K562 (cell line): Measurements from ENCODE around the gene NDUFAB1. TPM values are rescaled to one million over a fixed set of nuclear protein-coding genes. Genes with fewer than 3 reads are reported as not detected.

ENCODE experiments used
- ARID2 ChIP-seq: fragments of 450-650 bp; IDR thresholded peaks from 2 replicates; pipeline ENCODE4 v1.6.1; 2017; ENCODE audit warnings: antibody characterized with exemption, mild to moderate bottlenecking
- DACH1 ChIP-seq: fragments of 450-650 bp; IDR thresholded peaks from 2 replicates; pipeline ENCODE4 v1.6.1; 2018; ENCODE audit not compliant: partially characterized antibody
- ETV6 ChIP-seq, 3 experiments: fragments of 150-350 bp in 1 of 3; sonication (generic) in 1 of 3; formaldehyde crosslinking in 1 of 3; IDR thresholded peaks; 2 replicates each; pipeline versions ENCODE4 v1.6.1 to v1.8.0; 2014 to 2022; ENCODE audit warnings: borderline replicate concordance in 2 of 3, low read depth in 2 of 3, antibody characterized with exemption in 1 of 3, low read length in 1 of 3, mild to moderate bottlenecking in 1 of 3, missing genetic modification reagents in 1 of 3
- FOXM1 ChIP-seq, 2 experiments: fragments of 450-650 bp in 1 of 2; sonication (generic) in 1 of 2; formaldehyde crosslinking in 1 of 2; IDR thresholded peaks; 2 replicates each; pipeline versions ENCODE4 v1.6.1 to v1.9.0; 2017 to 2022; ENCODE audit warnings: low read depth in 2 of 2, mild to moderate bottlenecking in 2 of 2, missing genetic modification reagents in 1 of 2, moderate library complexity in 1 of 2
- NUFIP1 ChIP-seq: fragments of 450-650 bp; IDR thresholded peaks from 2 replicates; pipeline ENCODE4 v1.6.1; 2018; ENCODE audit not compliant: partially characterized antibody
- PHB ChIP-seq: fragments of 250-450 bp; sonication (Bioruptor Pico); IDR thresholded peaks from 2 replicates; pipeline ENCODE4 v1.5.0; 2021
- RNF2 ChIP-seq: sonication (generic); IDR thresholded peaks from 2 replicates; pipeline ENCODE4 v1.6.1; 2016
- SP2 ChIP-seq: IDR thresholded peaks from 2 replicates; pipeline ENCODE4 v1.6.1; 2011; ENCODE audit warnings: mild to moderate bottlenecking, low read depth, low read length, moderate library complexity; ENCODE audit not compliant: poor library complexity, severe bottlenecking; ENCODE audit errors: extremely low read depth
- ZNF785 ChIP-seq: fragments of 250-450 bp; sonication (Bioruptor Pico); IDR thresholded peaks from 2 replicates; pipeline ENCODE4 v1.4.0; 2020; ENCODE audit warnings: mild to moderate bottlenecking
- polyA plus RNA-seq, 8 experiments: library from polyadenylated mRNA; depleted of rRNA in 4 of 8; stranded (reverse) in 5 of 8; unstranded in 3 of 8; fragments of >200 nt; fragmentation: Nextera tagmentation in 2 of 8; fragmentation: Illumina TruSeq in 1 of 8; extraction: Ambion mirVana in 2 of 8; extraction: Trizol in 1 of 8; gene quantifications; 2 replicates each; pipeline versions ENCODE4 v1.2.1 to v1.2.3, GENCODE V29; 2011 to 2014; ENCODE audit warnings: inconsistent platforms in 1 of 8, missing spikeins in 1 of 8
- total RNA-seq, 7 experiments: library from RNA; depleted of rRNA in 6 of 7; stranded (reverse); fragments of >200 nt in 6 of 7; fragmentation: Illumina TruSeq in 2 of 7; extraction: Trizol in 2 of 7; gene quantifications; 2 replicates each; pipeline versions ENCODE4 v1.2.1 to v1.2.3, GENCODE V29; 2011 to 2021; ENCODE audit warnings: low replicate concordance in 1 of 7
- TF ChIP-seq, protein P1 (sequence below): sonication (generic); formaldehyde crosslinking; IDR thresholded peaks from 2 replicates; pipeline ENCODE4 v1.5.0; 2020; ENCODE audit warnings: missing genetic modification reagents
- TF ChIP-seq, protein P2 (sequence below), 3 experiments: IDR thresholded peaks in 2 of 3; conservative IDR thresholded peaks in 1 of 3; 2 replicates each; pipeline ENCODE4 v1.5.1; 2011 to 2012; ENCODE audit warnings: low read length in 3 of 3, mild to moderate bottlenecking in 3 of 3, control low read depth in 2 of 3, improper control_type of control experiment in 1 of 3, inconsistent platforms in 1 of 3, low read depth in 1 of 3, mixed read lengths in 1 of 3, moderate library complexity in 1 of 3; ENCODE audit not compliant: insufficient read depth in 2 of 3
- TF ChIP-seq, protein P3 (sequence below), 2 experiments: fragments of 150-350 bp in 1 of 2; IDR thresholded peaks; 2 replicates each; pipeline ENCODE4 v1.6.1; 2012 to 2016; ENCODE audit warnings: low read depth in 2 of 2, low read length in 2 of 2, mild to moderate bottlenecking in 1 of 2, moderate library complexity in 1 of 2
- TF ChIP-seq, protein P4 (sequence below): fragments of 450-650 bp; IDR thresholded peaks from 2 replicates; pipeline ENCODE4 v1.6.1; 2017; ENCODE audit warnings: antibody characterized with exemption, mild to moderate bottlenecking

NDUFAB1 gene
- total and polyA plus RNA-seq, 9 of the 15 experiments (the other 6 are each of a cell fraction or from before 2014, with no cell fraction given): 123 to 481 (median 238) TPM

DNA sequence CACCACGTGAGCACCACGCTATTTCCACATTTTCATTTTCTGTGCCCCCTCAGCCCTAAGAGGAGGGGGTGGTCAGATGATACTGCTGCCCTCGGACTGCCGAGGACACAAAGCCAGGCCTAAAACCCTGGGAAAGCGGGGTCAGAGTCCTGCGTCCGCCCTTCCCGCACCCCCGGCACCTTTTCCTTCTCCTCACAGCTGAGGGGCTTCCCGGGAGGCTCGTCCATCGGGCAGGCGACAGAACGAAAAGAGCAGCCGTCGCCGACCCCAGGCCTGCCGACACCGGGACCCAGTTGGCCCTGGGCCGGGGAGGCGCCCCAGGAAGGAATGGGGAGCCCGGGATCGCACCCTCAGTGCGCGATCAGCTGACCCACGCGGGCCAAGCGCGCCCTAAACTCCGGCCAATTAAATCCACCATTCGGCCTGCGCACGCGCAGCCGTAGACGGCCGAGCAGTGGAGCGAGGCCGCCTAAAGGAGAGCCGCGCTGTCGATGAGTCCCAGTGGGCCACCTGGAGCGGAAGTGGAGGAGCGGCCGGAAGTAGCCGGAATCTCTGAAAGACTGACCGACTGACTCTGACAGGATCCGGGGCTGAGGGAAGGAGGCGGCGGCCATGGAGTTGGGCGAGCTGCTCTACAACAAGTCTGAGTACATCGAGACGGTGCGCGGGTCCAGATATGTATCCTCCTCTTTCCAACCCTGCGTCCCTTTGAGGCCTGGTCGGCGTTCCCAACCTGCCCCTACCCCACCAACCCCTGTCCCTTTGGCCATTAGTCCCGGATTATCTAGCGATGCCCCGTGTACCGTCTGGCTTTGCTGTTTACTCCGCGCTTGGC lies 45.0 kb upstream of the NDUFAB1 start, which contains the start of the genes DCTN5 and PALB2 (continued):
- TF ChIP-seq, protein P1, sequence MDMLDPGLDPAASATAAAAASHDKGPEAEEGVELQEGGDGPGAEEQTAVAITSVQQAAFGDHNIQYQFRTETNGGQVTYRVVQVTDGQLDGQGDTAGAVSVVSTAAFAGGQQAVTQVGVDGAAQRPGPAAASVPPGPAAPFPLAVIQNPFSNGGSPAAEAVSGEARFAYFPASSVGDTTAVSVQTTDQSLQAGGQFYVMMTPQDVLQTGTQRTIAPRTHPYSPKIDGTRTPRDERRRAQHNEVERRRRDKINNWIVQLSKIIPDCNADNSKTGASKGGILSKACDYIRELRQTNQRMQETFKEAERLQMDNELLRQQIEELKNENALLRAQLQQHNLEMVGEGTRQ (CRISPR knock-in tag): peak; percentile 88
- TF ChIP-seq DACH1 (peak; percentile 94), NUFIP1 (peak; percentile 71), SP2 (no peak), FOXM1 (IDR thresholded peaks at IDR 0.05; ENCODE audit: low read depth) (no peak), FOXM1 (CRISPR knock-in tag; IDR thresholded peaks at IDR 0.05; ENCODE audit: low read depth) (0 out of 2 replicates have a peak, but pooled peaks have one; percentile 52), ARID2 (no peak), ZNF785 (CRISPR knock-in tag) (no peak), ETV6 (IDR thresholded peaks at IDR 0.05; ENCODE audit: borderline replicate concordance in 1 of 2, low read depth in 2 of 2, low read length in 1 of 2) (no peak), ETV6 (CRISPR knock-in tag; IDR thresholded peaks at IDR 0.05; ENCODE audit: borderline replicate concordance) (0 out of 2 replicates have a peak, but pooled peaks have one; percentile 73), PHB (CRISPR knock-in tag) (peak; percentile 90; the same call in 1 of the 2 replicates), RNF2 (peak; percentile 47; the same call in 1 of the 2 replicates)
- TF ChIP-seq, protein P2, sequence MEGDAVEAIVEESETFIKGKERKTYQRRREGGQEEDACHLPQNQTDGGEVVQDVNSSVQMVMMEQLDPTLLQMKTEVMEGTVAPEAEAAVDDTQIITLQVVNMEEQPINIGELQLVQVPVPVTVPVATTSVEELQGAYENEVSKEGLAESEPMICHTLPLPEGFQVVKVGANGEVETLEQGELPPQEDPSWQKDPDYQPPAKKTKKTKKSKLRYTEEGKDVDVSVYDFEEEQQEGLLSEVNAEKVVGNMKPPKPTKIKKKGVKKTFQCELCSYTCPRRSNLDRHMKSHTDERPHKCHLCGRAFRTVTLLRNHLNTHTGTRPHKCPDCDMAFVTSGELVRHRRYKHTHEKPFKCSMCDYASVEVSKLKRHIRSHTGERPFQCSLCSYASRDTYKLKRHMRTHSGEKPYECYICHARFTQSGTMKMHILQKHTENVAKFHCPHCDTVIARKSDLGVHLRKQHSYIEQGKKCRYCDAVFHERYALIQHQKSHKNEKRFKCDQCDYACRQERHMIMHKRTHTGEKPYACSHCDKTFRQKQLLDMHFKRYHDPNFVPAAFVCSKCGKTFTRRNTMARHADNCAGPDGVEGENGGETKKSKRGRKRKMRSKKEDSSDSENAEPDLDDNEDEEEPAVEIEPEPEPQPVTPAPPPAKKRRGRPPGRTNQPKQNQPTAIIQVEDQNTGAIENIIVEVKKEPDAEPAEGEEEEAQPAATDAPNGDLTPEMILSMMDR (IDR thresholded peaks at IDR 0.05 in 2 of 3, conservative IDR thresholded peaks at IDR 0.05 in 1 of 3; ENCODE audit: insufficient read depth in 2 of 3, low read depth in 1 of 3, low read length in 3 of 3): peak in 1 of 3 experiments; percentile 2; a peak in 1 of 6 replicates
- TF ChIP-seq, protein P3, sequence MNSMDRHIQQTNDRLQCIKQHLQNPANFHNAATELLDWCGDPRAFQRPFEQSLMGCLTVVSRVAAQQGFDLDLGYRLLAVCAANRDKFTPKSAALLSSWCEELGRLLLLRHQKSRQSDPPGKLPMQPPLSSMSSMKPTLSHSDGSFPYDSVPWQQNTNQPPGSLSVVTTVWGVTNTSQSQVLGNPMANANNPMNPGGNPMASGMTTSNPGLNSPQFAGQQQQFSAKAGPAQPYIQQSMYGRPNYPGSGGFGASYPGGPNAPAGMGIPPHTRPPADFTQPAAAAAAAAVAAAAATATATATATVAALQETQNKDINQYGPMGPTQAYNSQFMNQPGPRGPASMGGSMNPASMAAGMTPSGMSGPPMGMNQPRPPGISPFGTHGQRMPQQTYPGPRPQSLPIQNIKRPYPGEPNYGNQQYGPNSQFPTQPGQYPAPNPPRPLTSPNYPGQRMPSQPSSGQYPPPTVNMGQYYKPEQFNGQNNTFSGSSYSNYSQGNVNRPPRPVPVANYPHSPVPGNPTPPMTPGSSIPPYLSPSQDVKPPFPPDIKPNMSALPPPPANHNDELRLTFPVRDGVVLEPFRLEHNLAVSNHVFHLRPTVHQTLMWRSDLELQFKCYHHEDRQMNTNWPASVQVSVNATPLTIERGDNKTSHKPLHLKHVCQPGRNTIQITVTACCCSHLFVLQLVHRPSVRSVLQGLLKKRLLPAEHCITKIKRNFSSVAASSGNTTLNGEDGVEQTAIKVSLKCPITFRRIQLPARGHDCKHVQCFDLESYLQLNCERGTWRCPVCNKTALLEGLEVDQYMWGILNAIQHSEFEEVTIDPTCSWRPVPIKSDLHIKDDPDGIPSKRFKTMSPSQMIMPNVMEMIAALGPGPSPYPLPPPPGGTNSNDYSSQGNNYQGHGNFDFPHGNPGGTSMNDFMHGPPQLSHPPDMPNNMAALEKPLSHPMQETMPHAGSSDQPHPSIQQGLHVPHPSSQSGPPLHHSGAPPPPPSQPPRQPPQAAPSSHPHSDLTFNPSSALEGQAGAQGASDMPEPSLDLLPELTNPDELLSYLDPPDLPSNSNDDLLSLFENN (IDR thresholded peaks at IDR 0.05; ENCODE audit: low read depth in 2 of 2, low read length in 2 of 2): peak in 1 of 2 experiments; percentile 100; a peak in 2 of 4 replicates
- TF ChIP-seq, protein P4, sequence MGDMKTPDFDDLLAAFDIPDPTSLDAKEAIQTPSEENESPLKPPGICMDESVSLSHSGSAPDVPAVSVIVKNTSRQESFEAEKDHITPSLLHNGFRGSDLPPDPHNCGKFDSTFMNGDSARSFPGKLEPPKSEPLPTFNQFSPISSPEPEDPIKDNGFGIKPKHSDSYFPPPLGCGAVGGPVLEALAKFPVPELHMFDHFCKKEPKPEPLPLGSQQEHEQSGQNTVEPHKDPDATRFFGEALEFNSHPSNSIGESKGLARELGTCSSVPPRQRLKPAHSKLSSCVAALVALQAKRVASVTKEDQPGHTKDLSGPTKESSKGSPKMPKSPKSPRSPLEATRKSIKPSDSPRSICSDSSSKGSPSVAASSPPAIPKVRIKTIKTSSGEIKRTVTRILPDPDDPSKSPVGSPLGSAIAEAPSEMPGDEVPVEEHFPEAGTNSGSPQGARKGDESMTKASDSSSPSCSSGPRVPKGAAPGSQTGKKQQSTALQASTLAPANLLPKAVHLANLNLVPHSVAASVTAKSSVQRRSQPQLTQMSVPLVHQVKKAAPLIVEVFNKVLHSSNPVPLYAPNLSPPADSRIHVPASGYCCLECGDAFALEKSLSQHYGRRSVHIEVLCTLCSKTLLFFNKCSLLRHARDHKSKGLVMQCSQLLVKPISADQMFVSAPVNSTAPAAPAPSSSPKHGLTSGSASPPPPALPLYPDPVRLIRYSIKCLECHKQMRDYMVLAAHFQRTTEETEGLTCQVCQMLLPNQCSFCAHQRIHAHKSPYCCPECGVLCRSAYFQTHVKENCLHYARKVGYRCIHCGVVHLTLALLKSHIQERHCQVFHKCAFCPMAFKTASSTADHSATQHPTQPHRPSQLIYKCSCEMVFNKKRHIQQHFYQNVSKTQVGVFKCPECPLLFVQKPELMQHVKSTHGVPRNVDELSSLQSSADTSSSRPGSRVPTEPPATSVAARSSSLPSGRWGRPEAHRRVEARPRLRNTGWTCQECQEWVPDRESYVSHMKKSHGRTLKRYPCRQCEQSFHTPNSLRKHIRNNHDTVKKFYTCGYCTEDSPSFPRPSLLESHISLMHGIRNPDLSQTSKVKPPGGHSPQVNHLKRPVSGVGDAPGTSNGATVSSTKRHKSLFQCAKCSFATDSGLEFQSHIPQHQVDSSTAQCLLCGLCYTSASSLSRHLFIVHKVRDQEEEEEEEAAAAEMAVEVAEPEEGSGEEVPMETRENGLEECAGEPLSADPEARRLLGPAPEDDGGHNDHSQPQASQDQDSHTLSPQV: peak; percentile 63; the same call in 1 of the 2 replicates
